ENCODE results near the gene COLEC12. TPM values are rescaled to one million over a fixed set of nuclear protein-coding genes. Genes with fewer than 3 reads are reported as not detected.

Gene COLEC12
- total RNA-seq, 1 donor from 2014 or later: 157 TPM

- no peak for TF ChIP-seq CTCF (IDR thresholded peaks at IDR 0.05; ENCODE audit: unreplicated experiment)
- no peak overlapping the region for H3K4me3 Mint-ChIP-seq (ENCODE audit: unreplicated experiment)
- no peaks in the 10 kb centered on the region for H3K36me3 Mint-ChIP-seq (ENCODE audit: low read depth, unreplicated experiment)
- H3K27me3 Mint-ChIP-seq (ENCODE audit: unreplicated experiment): no peaks in the 10 kb centered on the region
- H3K27ac Mint-ChIP-seq (ENCODE audit: unreplicated experiment): no peak overlapping the region
- peaks cover 6% of the 10 kb centered on the region for H3K4me1 Mint-ChIP-seq (ENCODE audit: unreplicated experiment)
- H3K9me3 Mint-ChIP-seq (ENCODE audit: unreplicated experiment): no peaks in the 10 kb centered on the region
- no peak for DNase-seq (ENCODE audit: low spot score)
Measured at GRCh38 chr18:289026-289425, 211.5 kb downstream of the COLEC12 start.

GRCh38 chr18:286515-287310 is 213.8 kb downstream of the COLEC12 start:
- Mint-ChIP-seq H3K9me3 (ENCODE audit: unreplicated experiment) (no peaks in the 10 kb centered on the region), H3K27me3 (ENCODE audit: unreplicated experiment) (no peaks in the 10 kb centered on the region), H3K36me3 (ENCODE audit: low read depth, unreplicated experiment) (no peaks in the 10 kb centered on the region), H3K27ac (ENCODE audit: unreplicated experiment) (no peak overlapping the region), H3K4me1 (ENCODE audit: unreplicated experiment) (peaks cover 6% of the 10 kb centered on the region), H3K4me3 (ENCODE audit: unreplicated experiment) (no peak overlapping the region)
- peak; percentile 33 for TF ChIP-seq CTCF (IDR thresholded peaks at IDR 0.05; ENCODE audit: unreplicated experiment)
- no peak for DNase-seq (ENCODE audit: low spot score)

- H3K36me3 Mint-ChIP-seq (ENCODE audit: low read depth, unreplicated experiment): no peaks in the 10 kb centered on the region
- TF ChIP-seq CTCF (IDR thresholded peaks at IDR 0.05; ENCODE audit: unreplicated experiment): no peak
- peaks cover 2% of the 10 kb centered on the region for H3K27me3 Mint-ChIP-seq (ENCODE audit: unreplicated experiment)
- no peaks in the 10 kb centered on the region for H3K9me3 Mint-ChIP-seq (ENCODE audit: unreplicated experiment)
- no peak overlapping the region for H3K4me3 Mint-ChIP-seq (ENCODE audit: unreplicated experiment)
- H3K4me1 Mint-ChIP-seq (ENCODE audit: unreplicated experiment): peaks cover 6% of the 10 kb centered on the region
- DNase-seq (ENCODE audit: low spot score): no peak
- no peak overlapping the region for H3K27ac Mint-ChIP-seq (ENCODE audit: unreplicated experiment)
Measured at GRCh38 chr18:285817-286216, 214.7 kb downstream of the COLEC12 start.

- Mint-ChIP-seq H3K27ac (ENCODE audit: unreplicated experiment) (no peak overlapping the region), H3K4me3 (ENCODE audit: unreplicated experiment) (no peak overlapping the region), H3K36me3 (ENCODE audit: low read depth, unreplicated experiment) (no peaks in the 10 kb centered on the region), H3K9me3 (ENCODE audit: unreplicated experiment) (no peaks in the 10 kb centered on the region), H3K27me3 (ENCODE audit: unreplicated experiment) (no peaks in the 10 kb centered on the region), H3K4me1 (ENCODE audit: unreplicated experiment) (peaks cover 9% of the 10 kb centered on the region)
- TF ChIP-seq CTCF (IDR thresholded peaks at IDR 0.05; ENCODE audit: unreplicated experiment): no peak
- no peak for DNase-seq (ENCODE audit: low spot score)
Measured at GRCh38 chr18:275486-275885, 225.0 kb downstream of the COLEC12 start.

- TF ChIP-seq CTCF (IDR thresholded peaks at IDR 0.05; ENCODE audit: unreplicated experiment): no peak
- H3K4me1 Mint-ChIP-seq (ENCODE audit: unreplicated experiment): peaks cover 16% of the 10 kb centered on the region
- no peaks in the 10 kb centered on the region for H3K36me3 Mint-ChIP-seq (ENCODE audit: low read depth, unreplicated experiment)
- no peaks in the 10 kb centered on the region for H3K9me3 Mint-ChIP-seq (ENCODE audit: unreplicated experiment)
- DNase-seq (ENCODE audit: low spot score): no peak
- H3K27ac Mint-ChIP-seq (ENCODE audit: unreplicated experiment): no peak overlapping the region
- H3K4me3 Mint-ChIP-seq (ENCODE audit: unreplicated experiment): no peak overlapping the region
- no peaks in the 10 kb centered on the region for H3K27me3 Mint-ChIP-seq (ENCODE audit: unreplicated experiment)
Measured at GRCh38 chr18:274313-274712, 226.2 kb downstream of the COLEC12 start.

Measured in endothelial cell (in vitro differentiated cells).